GM23338 (cell line): ENCODE data around the gene RTN3. TPM values are rescaled to one million over a fixed set of nuclear protein-coding genes. Genes with fewer than 3 reads are reported as not detected.

ENCODE experiments used
- ATAC-seq: fragments of 200-7000 bp; cut with Tn5 transposase; 3 replicates; pipeline ENCODE4 v1.9.1; 2020
- DNase-seq: peaks from one replicate; pipeline ENCODE4 v3.0.0-alpha.2; 2015; ENCODE audit warnings: low spot score
- H2AFZ ChIP-seq: fragments of 200-600 bp; sonication (generic); 2 replicates; pipeline ENCODE4 v1.8.0; 2016; ENCODE audit warnings: antibody characterized with exemption, mild to moderate bottlenecking, moderate library complexity
- H3F3A ChIP-seq: fragments of 200-600 bp; sonication (generic); replicated peaks from 2 replicates; pipeline ENCODE4 v1.8.0; 2017; ENCODE audit warnings: antibody characterized with exemption, mixed run types, low read depth
- H3K27ac ChIP-seq: fragments of 200-600 bp; sonication (generic); 2 replicates; pipeline ENCODE4 v1.6.1; 2016; ENCODE audit warnings: low read depth
- H3K27me3 ChIP-seq: fragments of 200-600 bp; sonication (generic); 2 replicates; pipeline ENCODE4 v1.8.0; 2016; ENCODE audit warnings: mild to moderate bottlenecking, mixed run types, moderate library complexity; ENCODE audit not compliant: insufficient read depth
- H3K36me3 ChIP-seq: fragments of 200-600 bp; sonication (generic); 2 replicates; pipeline ENCODE4 v1.8.0; 2016; ENCODE audit warnings: mild to moderate bottlenecking; ENCODE audit not compliant: insufficient read depth
- H3K4me1 ChIP-seq: fragments of 200-600 bp; sonication (generic); 2 replicates; pipeline ENCODE4 v1.8.0; 2016; ENCODE audit warnings: mild to moderate bottlenecking, moderate library complexity; ENCODE audit not compliant: insufficient read depth
- H3K4me2 ChIP-seq: fragments of 200-600 bp; sonication (generic); 2 replicates; pipeline ENCODE4 v1.7.1; 2017; ENCODE audit warnings: mixed run types
- H3K4me3 ChIP-seq: fragments of 200-600 bp; sonication (generic); 2 replicates; pipeline ENCODE4 v1.6.1; 2016; ENCODE audit warnings: mixed run types
- H3K79me2 ChIP-seq: fragments of 200-600 bp; sonication (generic); replicated peaks from 2 replicates; pipeline ENCODE4 v1.8.0; 2017; ENCODE audit warnings: mild to moderate bottlenecking; ENCODE audit not compliant: insufficient read depth
- H3K9me2 ChIP-seq: fragments of 200-600 bp; sonication (generic); 2 replicates; pipeline ENCODE4 v1.8.0; 2017; ENCODE audit not compliant: insufficient read depth
- H4K20me1 ChIP-seq: fragments of 200-600 bp; sonication (generic); replicated peaks from 2 replicates; pipeline ENCODE4 v1.8.0; 2017; ENCODE audit warnings: mild to moderate bottlenecking; ENCODE audit not compliant: insufficient read depth
- H3K27ac Mint-ChIP-seq: 2 replicates; pipeline ENCODE4 v1.8.0; 2020; ENCODE audit warnings: inconsistent platforms, mild to moderate bottlenecking, moderate library complexity, mixed read lengths
- H3K27me3 Mint-ChIP-seq: 3 replicates; pipeline ENCODE4 v1.8.0; 2022; ENCODE audit warnings: low read depth, mild to moderate bottlenecking, moderate library complexity, mixed read lengths, inconsistent platforms; ENCODE audit not compliant: insufficient read depth, poor library complexity
- H3K36me3 Mint-ChIP-seq: 3 replicates; pipeline ENCODE4 v1.8.0; 2021; ENCODE audit warnings: low read depth, mild to moderate bottlenecking, inconsistent platforms, moderate library complexity, mixed read lengths
- H3K4me1 Mint-ChIP-seq: 3 replicates; pipeline ENCODE4 v1.8.0; 2020; ENCODE audit warnings: mild to moderate bottlenecking, inconsistent platforms, mixed read lengths
- H3K4me3 Mint-ChIP-seq: 3 replicates; pipeline ENCODE4 v1.8.0; 2021; ENCODE audit warnings: moderate library complexity, mild to moderate bottlenecking, inconsistent platforms, mixed read lengths
- H3K9me3 Mint-ChIP-seq: 3 replicates; pipeline ENCODE4 v1.8.0; 2020; ENCODE audit warnings: moderate library complexity, mild to moderate bottlenecking, inconsistent platforms, mixed read lengths
- CTCF ChIP-seq, 2 experiments: fragments of 200-600 bp in 1 of 2; sonication (generic) in 1 of 2; conservative IDR thresholded peaks; 2 replicates each; pipeline versions ENCODE4 v1.5.1 to v1.6.1; 2016 to 2017; ENCODE audit warnings: antibody characterized with exemption in 2 of 2, low read depth in 2 of 2, mild to moderate bottlenecking in 2 of 2, moderate library complexity in 1 of 2
- EZH2phosphoT487 ChIP-seq: fragments of 200-600 bp; sonication (generic); IDR thresholded peaks from one replicate; pipeline ENCODE4 v1.8.1; 2018; ENCODE audit warnings: antibody characterized with exemption; ENCODE audit not compliant: unreplicated experiment
- REST ChIP-seq: IDR thresholded peaks from one replicate; pipeline ENCODE4 v1.6.1; 2018; ENCODE audit warnings: antibody characterized with exemption; ENCODE audit not compliant: unreplicated experiment
- ZNF331 ChIP-seq: fragments of 250-450 bp; sonication (Bioruptor Pico); IDR thresholded peaks from 2 replicates; pipeline ENCODE4 v1.5.0; 2020; ENCODE audit warnings: low read depth, mild to moderate bottlenecking, moderate library complexity
- polyA plus RNA-seq: library from polyadenylated mRNA; unstranded; fragments of >200 nt; fragmentation: Nextera tagmentation; extraction: Ambion mirVana; gene quantifications from 2 replicates; pipeline ENCODE4 v1.2.1, GENCODE V29; 2016
- total RNA-seq: library from RNA; depleted of rRNA; stranded (reverse); fragments of >200 nt; shearing (Covaris generic); gene quantifications from 2 replicates; pipeline ENCODE4 v1.2.3, GENCODE V29; 2014

RTN3 gene
- total and polyA plus RNA-seq, 2 experiments from 2014 or later: 138 to 162 TPM

- Histone ChIP-seq H3K4me1 (no peaks in the 10 kb centered on the region), H3K36me3 (peaks cover 26% of the 10 kb centered on the region), H3K4me3 (no peak overlapping the region), H3K4me2 (no peak overlapping the region), H2AFZ (no peak overlapping the region), H3K27me3 (no peaks in the 10 kb centered on the region), H3K27ac (no peak overlapping the region), H4K20me1 (no peaks in the 10 kb centered on the region), H3K9me2 (no peaks in the 10 kb centered on the region), H3F3A (no peaks in the 10 kb centered on the region), H3K79me2 (no peaks in the 10 kb centered on the region)
- no peaks in the 10 kb centered on the region for H3K9me3 Mint-ChIP-seq
- ATAC-seq: no peak
- H3K27me3 Mint-ChIP-seq: peaks cover 2% of the 10 kb centered on the region
- no peak overlapping the region for H3K4me3 Mint-ChIP-seq
- H3K36me3 Mint-ChIP-seq: peaks cover 28% of the 10 kb centered on the region
- no peak overlapping the region for H3K27ac Mint-ChIP-seq
- H3K4me1 Mint-ChIP-seq: peaks cover 3% of the 10 kb centered on the region; the same call in 2 of the 3 replicates
- no peak for TF ChIP-seq ZNF331 (CRISPR knock-in tag)
- TF ChIP-seq CTCF (conservative IDR thresholded peaks at IDR 0.05; ENCODE audit: low read depth in 2 of 2): peak in 1 of 2 experiments; percentile 57; a peak in 2 of 4 replicates
- peak; percentile 35 for DNase-seq
These were observed 42.0 kb upstream of the RTN3 start for GRCh38 chr11:63639199-63639832.

GRCh38 chr11:63641727-63642126 lies 39.6 kb upstream of the RTN3 start:
- Histone ChIP-seq H3K9me2 (no peaks in the 10 kb centered on the region), H3K79me2 (no peaks in the 10 kb centered on the region), H3K4me3 (no peak overlapping the region), H3K27ac (no peak overlapping the region), H3K27me3 (no peaks in the 10 kb centered on the region), H3K4me1 (no peaks in the 10 kb centered on the region), H3F3A (no peaks in the 10 kb centered on the region), H3K4me2 (no peak overlapping the region), H4K20me1 (no peaks in the 10 kb centered on the region), H2AFZ (no peak overlapping the region), H3K36me3 (peaks cover 31% of the 10 kb centered on the region)
- H3K27me3 Mint-ChIP-seq: peaks cover 2% of the 10 kb centered on the region
- H3K4me1 Mint-ChIP-seq: no peaks in the 10 kb centered on the region
- no peak for ATAC-seq
- no peak overlapping the region for H3K4me3 Mint-ChIP-seq
- H3K36me3 Mint-ChIP-seq: peaks cover 27% of the 10 kb centered on the region
- no peak overlapping the region for H3K27ac Mint-ChIP-seq
- peak; percentile 10 to 28; a peak in 1 of 4 replicates for TF ChIP-seq CTCF (conservative IDR thresholded peaks at IDR 0.05; ENCODE audit: low read depth in 2 of 2)
- no peak for TF ChIP-seq EZH2phosphoT487
- H3K9me3 Mint-ChIP-seq: no peaks in the 10 kb centered on the region
- DNase-seq: no peak

DNA sequence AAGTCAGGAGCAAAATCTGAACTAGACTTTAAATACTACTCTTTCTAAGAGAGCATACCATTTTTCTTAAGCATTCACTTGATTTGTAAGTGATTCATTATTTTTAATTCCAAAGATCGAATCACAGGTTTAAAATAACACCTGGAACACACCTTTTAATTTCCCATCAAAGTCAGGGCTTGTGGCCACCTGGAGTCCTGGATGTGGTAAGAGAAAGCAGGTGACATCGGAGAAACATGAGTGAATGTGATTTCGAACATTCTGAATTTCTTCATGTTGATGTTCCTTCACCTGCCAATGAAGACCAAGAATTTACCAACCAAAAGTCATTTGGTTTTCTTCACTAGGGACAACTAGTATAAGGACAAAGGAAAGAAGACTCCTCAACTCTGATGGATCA lies 38.1 kb upstream of the RTN3 start:
- Mint-ChIP-seq H3K4me1 (no peaks in the 10 kb centered on the region), H3K4me3 (no peak overlapping the region), H3K27ac (no peak overlapping the region), H3K27me3 (peaks cover 2% of the 10 kb centered on the region), H3K36me3 (peaks cover 30% of the 10 kb centered on the region), H3K9me3 (no peaks in the 10 kb centered on the region)
- Histone ChIP-seq H3K4me1 (no peaks in the 10 kb centered on the region), H3K27ac (no peak overlapping the region), H3K36me3 (peaks cover 32% of the 10 kb centered on the region), H3K4me3 (no peak overlapping the region), H3K79me2 (no peaks in the 10 kb centered on the region), H2AFZ (no peak overlapping the region), H4K20me1 (no peaks in the 10 kb centered on the region), H3K4me2 (no peak overlapping the region), H3K27me3 (no peaks in the 10 kb centered on the region), H3K9me2 (no peaks in the 10 kb centered on the region), H3F3A (0 out of 2 replicates have a peak, but pooled peaks cover 5% of the 10 kb centered on the region)
- DNase-seq (no peak), ATAC-seq (no peak)
- TF ChIP-seq REST: no peak
